HepG2 (cell line): ENCODE results near the gene AGMO. TPM values are rescaled to one million over a fixed set of nuclear protein-coding genes. Genes with fewer than 3 reads are reported as not detected.

Experiments used
- ATAC-seq: fragments of 200-7000 bp; cut with Tn5 transposase; 3 replicates; pipeline ENCODE4 v1.9.1; 2020; ENCODE audit warnings: mild to moderate bottlenecking, moderate library complexity
- BruUV-seq: library from RNA; stranded (reverse); fragments of 400-500 nt; replicated peaks from 2 replicates; lab custom pipeline; 2021; lab: Mats Ljungman, UMichigan
- CTCF ChIA-PET: fragments of 300-600 bp; formaldehyde crosslinking; extraction: SDS; loops from one replicate; lab custom pipeline; 2021; ENCODE audit warnings: low total read pairs, inconsistent platforms, low intra/inter-chr PET ratio; lab: Yijun Ruan, JAX
- POLR2A ChIA-PET: fragments of 350-600 bp; sonication (Branson Sonifier 250); formaldehyde crosslinking; loops from one replicate; lab custom pipeline; 2020; ENCODE audit warnings: antibody characterized with exemption, inconsistent platforms; lab: Yijun Ruan, JAX
- DNase-seq: peaks from one replicate; pipeline ENCODE4 v3.0.0-alpha.2; 2015; ENCODE audit warnings: low spot score
- FAIRE-seq: peaks from 3 replicates; lab custom pipeline; 2011; peaks lifted over from hg19 to GRCh38; lab: Jason Lieb, UNC
- H2AFZ ChIP-seq: one replicate; pipeline ENCODE4 v1.6.1; 2011; ENCODE audit warnings: low read length, inconsistent platforms
- H3K27ac ChIP-seq: fragments of 300-600 bp; 3 replicates; pipeline ENCODE4 v1.8.0; 2011; ENCODE audit warnings: mixed run types, mild to moderate bottlenecking, mixed read lengths, low read length, inconsistent platforms; ENCODE audit not compliant: insufficient read depth; ENCODE audit errors: extremely low read length
- H3K27me3 ChIP-seq, 2 experiments: fragments of 200-600 bp in 1 of 2; 2 replicates in 1 of 2; 3 replicates in 1 of 2; pipeline versions ENCODE4 v1.6.0 to v1.8.0; 2011; ENCODE audit warnings: low read length in 2 of 2, mild to moderate bottlenecking in 2 of 2, moderate library complexity in 2 of 2, inconsistent platforms in 1 of 2; ENCODE audit not compliant: insufficient read depth in 2 of 2, control insufficient read depth in 1 of 2
- H3K36me3 ChIP-seq, 2 experiments: fragments of 200-600 bp in 1 of 2; replicated peaks in 1 of 2; 2 replicates in 1 of 2; 3 replicates in 1 of 2; pipeline versions ENCODE4 v1.5.1 to v1.8.0; 2011; ENCODE audit warnings: low read length in 2 of 2, inconsistent platforms in 1 of 2; ENCODE audit not compliant: insufficient read depth in 2 of 2, control insufficient read depth in 1 of 2
- H3K4me1 ChIP-seq: 2 replicates; pipeline ENCODE4 v1.5.1; 2012; ENCODE audit warnings: low read length, inconsistent platforms; ENCODE audit not compliant: insufficient read depth
- H3K4me2 ChIP-seq: 2 replicates; pipeline ENCODE4 v1.6.0; 2011; ENCODE audit warnings: low read depth, low read length, inconsistent platforms
- H3K4me3 ChIP-seq, 3 experiments: fragments of 200-600 bp in 1 of 3; sonication (generic), shearing (Covaris generic) in 1 of 3; replicated peaks in 1 of 3; 2 replicates each; pipeline ENCODE4 v1.5.1; 2011 to 2016; ENCODE audit warnings: low read length in 3 of 3, inconsistent platforms in 2 of 3, low read depth in 2 of 3, mild to moderate bottlenecking in 2 of 3, control low read depth in 1 of 3, mixed read lengths in 1 of 3; ENCODE audit not compliant: insufficient read depth in 1 of 3
- H3K79me2 ChIP-seq: one replicate; pipeline ENCODE4 v1.6.1; 2011; ENCODE audit warnings: low read length, inconsistent platforms; ENCODE audit not compliant: insufficient read depth
- H3K9ac ChIP-seq: 2 replicates; pipeline ENCODE4 v1.6.0; 2011; ENCODE audit warnings: mild to moderate bottlenecking, low read depth, low read length, inconsistent platforms; ENCODE audit not compliant: insufficient read depth
- H3K9me3 ChIP-seq: 2 replicates; pipeline ENCODE4 v1.5.1; 2012; ENCODE audit warnings: mild to moderate bottlenecking, low read length
- H4K20me1 ChIP-seq: 2 replicates; pipeline ENCODE4 v1.6.0; 2011; ENCODE audit warnings: inconsistent platforms, mild to moderate bottlenecking, low read length, moderate library complexity; ENCODE audit not compliant: insufficient read depth
- ASH2L ChIP-seq: fragments of 300-600, 200-600 bp; sonication (generic); IDR thresholded peaks from 2 replicates; pipeline ENCODE4 v1.7.0; 2017; ENCODE audit warnings: low read depth, mild to moderate bottlenecking, moderate library complexity, mixed read lengths, low read length; ENCODE audit not compliant: insufficient read length
- EP300 ChIP-seq, 3 experiments: sonication (generic) in 1 of 3; formaldehyde crosslinking in 1 of 3; IDR thresholded peaks; 2 replicates each; pipeline versions ENCODE4 v1.5.1 to v1.6.1; 2011 to 2020; ENCODE audit warnings: low read depth in 2 of 3, low read length in 2 of 3, borderline replicate concordance in 1 of 3, improper control_type of control experiment in 1 of 3, mild to moderate bottlenecking in 1 of 3, missing genetic modification reagents in 1 of 3, moderate library complexity in 1 of 3
- GTF2F1 ChIP-seq: fragments of 150-350 bp; IDR thresholded peaks from 2 replicates; pipeline ENCODE4 v1.6.1; 2014; ENCODE audit warnings: low read length
- HOXA7 ChIP-seq: sonication (generic); formaldehyde crosslinking; IDR thresholded peaks from 2 replicates; pipeline ENCODE4 v1.8.1; 2022; ENCODE audit warnings: mild to moderate bottlenecking, missing genetic modification reagents, moderate library complexity
- MYC ChIP-seq: sonication (generic); formaldehyde crosslinking; IDR thresholded peaks from 2 replicates; pipeline ENCODE4 v1.9.0; 2021; ENCODE audit warnings: missing genetic modification reagents, borderline replicate concordance
- NFE2L2 ChIP-seq: fragments of 150-350 bp; IDR thresholded peaks from 2 replicates; pipeline ENCODE4 v1.6.1; 2014; ENCODE audit warnings: low read length
- NFYB ChIP-seq: sonication (generic); formaldehyde crosslinking; IDR thresholded peaks from 2 replicates; pipeline ENCODE4 v1.4.0; 2020; ENCODE audit warnings: missing genetic modification reagents
- POLR2G ChIP-seq: fragments of 200-400 bp; formaldehyde crosslinking; IDR thresholded peaks from 2 replicates; pipeline ENCODE4 v1.6.1; 2018; ENCODE audit warnings: mild to moderate bottlenecking, low read depth, low read length, moderate library complexity
- SNAPC5 ChIP-seq: sonication (generic); formaldehyde crosslinking; IDR thresholded peaks from 2 replicates; pipeline ENCODE4 v1.8.1; 2023; ENCODE audit warnings: mild to moderate bottlenecking, missing genetic modification reagents, borderline replicate concordance
- SP140L ChIP-seq: sonication (generic); formaldehyde crosslinking; IDR thresholded peaks from 2 replicates; pipeline ENCODE4 v1.4.0; 2020; ENCODE audit warnings: missing genetic modification reagents, borderline replicate concordance
- ZBTB26 ChIP-seq: IDR thresholded peaks from 2 replicates; pipeline ENCODE4 v1.6.1; 2016; ENCODE audit warnings: missing compliant biosample characterization, missing genetic modification reagents, borderline replicate concordance
- ZNF12 ChIP-seq: sonication (generic); formaldehyde crosslinking; IDR thresholded peaks from 2 replicates; pipeline ENCODE4 v1.5.0; 2020; ENCODE audit warnings: missing genetic modification reagents
- ZNF276 ChIP-seq: sonication (generic); formaldehyde crosslinking; IDR thresholded peaks from 2 replicates; pipeline ENCODE4 v1.4.0; 2020; ENCODE audit warnings: mild to moderate bottlenecking, low read depth, missing genetic modification reagents
- ZNF317 ChIP-seq: sonication (generic); formaldehyde crosslinking; IDR thresholded peaks from 2 replicates; pipeline ENCODE4 v1.5.0; 2020; ENCODE audit warnings: mild to moderate bottlenecking, missing genetic modification reagents
- ZNF468 ChIP-seq: sonication (generic); formaldehyde crosslinking; IDR thresholded peaks from 2 replicates; pipeline ENCODE4 v1.8.0; 2022; ENCODE audit warnings: mild to moderate bottlenecking, moderate library complexity, missing genetic modification reagents
- ZSCAN20 ChIP-seq: sonication (generic); formaldehyde crosslinking; IDR thresholded peaks from 2 replicates; pipeline ENCODE4 v1.4.0; 2020; ENCODE audit warnings: missing genetic modification reagents, mild to moderate bottlenecking, borderline replicate concordance
- WGBS: methylation state at CpG from one replicate; pipeline ENCODE4 v1.1.6; 2017; ENCODE audit warnings: low lambda C conversion rate; 5-methylcytosine and 5-hydroxymethylcytosine counted together
- in situ Hi-C: cut with HindIII; loops from 2 replicates; pipeline ENCODE4 v1.10.0; 2017; ENCODE audit warnings: low pct_unique_long_range_greater_than_20kb; ENCODE audit not compliant: extremely low pct_ligation_motif_present
- intact Hi-C: fragments of 100-400 bp; cut with micrococcal nuclease; formaldehyde crosslinking; loops from one replicate; pipeline ENCODE4 v1.10.0; 2022; ENCODE audit not compliant: unreplicated experiment
- polyA plus RNA-seq, 8 experiments: library from polyadenylated mRNA; depleted of rRNA in 3 of 8; stranded (reverse) in 7 of 8; unstranded in 1 of 8; fragments of >200 nt; fragmentation: Illumina TruSeq in 4 of 8; extraction: Trizol in 4 of 8; gene quantifications; 2 replicates each; pipeline versions ENCODE4 v1.2.1 to v1.2.3, GENCODE V29; 2011 to 2016; ENCODE audit warnings: low read depth in 4 of 8, missing spikeins in 1 of 8, mixed read lengths in 1 of 8; ENCODE audit not compliant: insufficient read depth in 1 of 8
- total RNA-seq, 5 experiments: library from RNA; depleted of rRNA; stranded (reverse); fragments of >200 nt; fragmentation: Illumina TruSeq; extraction: Trizol; gene quantifications; 2 replicates each; pipeline ENCODE4 v1.2.3, GENCODE V29; 2016; ENCODE audit warnings: low read depth in 1 of 5

AGMO gene
- total and polyA plus RNA-seq, 2 of the 13 experiments (the other 11 are each of a cell fraction or from before 2014, with no cell fraction given): 0.22 to 0.50 TPM

GRCh38 chr7:15315678-15316077 is 246.1 kb downstream of the AGMO start:
- 30% methylated on average over 1 of the region's 1 CpG for WGBS
- intact Hi-C loops (no loop called here), in situ Hi-C loops (loop anchor here (25.0 kb wide), 2 partner anchors 397 to 747 kb away; no protein-coding TSS in a partner anchor)
- CTCF ChIA-PET: no interaction called here
- Histone ChIP-seq H3K9me3 (peaks cover 52% of the 10 kb centered on the region), H3K4me1 (no peaks in the 10 kb centered on the region), H3K36me3 (no peaks in the 10 kb centered on the region), H4K20me1 (no peaks in the 10 kb centered on the region), H3K27me3 (no peaks in the 10 kb centered on the region), H3K9ac (no peak overlapping the region), H3K4me3 (no peak overlapping the region), H3K79me2 (no peaks in the 10 kb centered on the region), H3K4me2 (no peak overlapping the region), H3K27ac (no peak overlapping the region), H2AFZ (no peak overlapping the region)
- POLR2A ChIA-PET: no interaction called here
- no peak for DNase-seq
- no peak for ATAC-seq
- TF ChIP-seq POLR2G: no peak
- no peak for TF ChIP-seq NFYB (CRISPR knock-in tag)
- TF ChIP-seq NFE2L2: peak; percentile 70; the same call in 1 of the 2 replicates
- no TSS peak for BruUV-seq
- no peak for FAIRE-seq

GRCh38 chr7:15314922-15315321 is 246.9 kb downstream of the AGMO start:
- Histone ChIP-seq H3K9me3 (peaks cover 54% of the 10 kb centered on the region), H3K27ac (no peak overlapping the region), H3K4me1 (no peaks in the 10 kb centered on the region), H3K79me2 (no peaks in the 10 kb centered on the region), H2AFZ (no peak overlapping the region), H3K4me2 (no peak overlapping the region), H3K9ac (no peak overlapping the region), H3K27me3 (no peaks in the 10 kb centered on the region), H3K36me3 (no peaks in the 10 kb centered on the region), H3K4me3 (no peak overlapping the region), H4K20me1 (no peaks in the 10 kb centered on the region)
- FAIRE-seq (no peak), DNase-seq (no peak), ATAC-seq (no peak)
- ChIA-PET CTCF (no interaction called here), POLR2A (no interaction called here)
- 92% methylated on average over 5 of the region's 5 CpGs for WGBS
- intact Hi-C loops (no loop called here), in situ Hi-C loops (loop anchor here (25.0 kb wide), 2 partner anchors 397 to 747 kb away; no protein-coding TSS in a partner anchor)
- BruUV-seq: no TSS peak
- TF ChIP-seq ZNF468: no peak
- no peak for TF ChIP-seq ZNF12
- TF ChIP-seq EP300 (IDR thresholded peaks at IDR 0.05; ENCODE audit: low read depth in 2 of 2, low read length in 2 of 2): no peak
- no peak for TF ChIP-seq EP300 (CRISPR knock-in tag; IDR thresholded peaks at IDR 0.05; ENCODE audit: borderline replicate concordance)
- TF ChIP-seq ZBTB26 (CRISPR knock-in tag): no peak
- TF ChIP-seq ZNF276: no peak
- no peak for TF ChIP-seq HOXA7 (CRISPR knock-in tag)
- no peak for TF ChIP-seq GTF2F1
- TF ChIP-seq ASH2L: no peak
- no peak for TF ChIP-seq ZSCAN20 (CRISPR knock-in tag)
- TF ChIP-seq SP140L (CRISPR knock-in tag): no peak
- no peak for TF ChIP-seq SNAPC5 (CRISPR knock-in tag)
- TF ChIP-seq ZNF317 (CRISPR knock-in tag): no peak
- TF ChIP-seq MYC (CRISPR knock-in tag): no peak
